HG03039 (cell line): Measurements from ENCODE around the gene TTC22.
"Not testable (repeated sequence)": the region's sequence is repeated elsewhere in the genome, so short reads cannot be mapped to it uniquely, and the experiment has no call there.

Experiments used
- ATAC-seq: cut with Tn5 transposase; IDR thresholded peaks from one replicate; pipeline ENCODE4 v1.9.1; 2021; ENCODE audit warnings: mild to moderate bottlenecking, moderate library complexity; ENCODE audit not compliant: unreplicated experiment

TTC22 gene

GRCh38 chr1:54787604-54788003, 13.5 kb downstream of the TTC22 start:
- no peak for ATAC-seq

- ATAC-seq = no peak
Measured at GRCh38 chr1:54786778-54787177, 14.3 kb downstream of the TTC22 start.

GRCh38 chr1:54784066-54784465, 17.1 kb downstream of the TTC22 start:
- ATAC-seq = no peak

GRCh38 chr1:54782588-54782987, 18.5 kb downstream of the TTC22 start:
- ATAC-seq = no peak

- ATAC-seq = no peak
Measured at GRCh38 chr1:54782156-54782555, 19.0 kb downstream of the TTC22 start.

- ATAC-seq = no peak
Measured at GRCh38 chr1:54781023-54781723, 19.9 kb downstream of the TTC22 start.

- no peak for ATAC-seq
Measured at GRCh38 chr1:54777431-54777830, 23.7 kb downstream of the TTC22 start.

GRCh38 chr1:54777011-54777410, 24.1 kb downstream of the TTC22 start:
- no peak for ATAC-seq

- ATAC-seq = not testable (repeated sequence)
Measured at GRCh38 chr1:54775828-54776721, 25.0 kb downstream of the TTC22 start.

- no peak for ATAC-seq
Measured at GRCh38 chr1:54774820-54775498, 26.2 kb downstream of the TTC22 start.

- ATAC-seq = no peak
Measured at GRCh38 chr1:54772951-54773350, 28.2 kb downstream of the TTC22 start.

- no peak for ATAC-seq
Measured at GRCh38 chr1:54768093-54768492, 33.0 kb downstream of the TTC22 start.

GRCh38 chr1:54767526-54767925, 33.6 kb downstream of the TTC22 start:
- no peak for ATAC-seq

- no peak for ATAC-seq
Measured at GRCh38 chr1:54766726-54767125, 34.4 kb downstream of the TTC22 start.

GRCh38 chr1:54764922-54765561, 36.1 kb downstream of the TTC22 start:
- ATAC-seq = peak; percentile 3

GRCh38 chr1:54764133-54764921, 36.8 kb downstream of the TTC22 start, which contains the start of gene PARS2:
Gene PARS2 (minus strand): TSS chr1:54764523. CDS start chr1:54759161, 5,362 bp downstream.
- peak; percentile 95 for ATAC-seq

GRCh38 chr1:54763816-54764132, 37.3 kb downstream of the TTC22 start:
- no peak for ATAC-seq

- no peak for ATAC-seq
Measured at GRCh38 chr1:54758678-54759348, 42.3 kb downstream of the TTC22 start.

- ATAC-seq = no peak
Measured at GRCh38 chr1:54757833-54758232, 43.3 kb downstream of the TTC22 start.
